AG20443 (cell line): ENCODE measurements around the gene ZNF426.
"Not testable (repeated sequence)": the region's sequence is repeated elsewhere in the genome, so short reads cannot be mapped to it uniquely, and the experiment has no call there.

Experiments
- DNase-seq: peaks from one replicate; pipeline ENCODE4 v3.0.0; 2012; ENCODE audit warnings: low spot score, mixed read lengths

The ZNF426 gene

GRCh38 chr19:9538183-9539058 lies at the start of gene ZNF426:
TSS of gene ZNF426 (minus strand) at chr19:9538645. CDS start at chr19:9536232, 2,413 bp downstream.
- DNase-seq, result peak; percentile 95

- peak; percentile 39 for DNase-seq
Observed at GRCh38 chr19:9586764-9587163, 48.3 kb upstream of the ZNF426 start.

- DNase-seq, result peak; percentile 93
Observed at GRCh38 chr19:9584073-9584833, 45.8 kb upstream of the ZNF426 start, which contains the start of gene ZNF121. TSS of gene ZNF121 (minus strand) at chr19:9584504. CDS start at chr19:9568097, 16,407 bp downstream.

- not testable (repeated sequence) for DNase-seq
Observed at GRCh38 chr19:9582081-9582725, 43.8 kb upstream of the ZNF426 start.

- DNase-seq, result no peak
Observed at GRCh38 chr19:9580728-9581127, 42.3 kb upstream of the ZNF426 start.

GRCh38 chr19:9570255-9570654 lies 31.8 kb upstream of the ZNF426 start:
- no peak for DNase-seq

GRCh38 chr19:9566729-9567128 lies 28.3 kb upstream of the ZNF426 start:
- no peak for DNase-seq

- DNase-seq, result no peak
Observed at GRCh38 chr19:9565900-9566705, 27.7 kb upstream of the ZNF426 start.

- DNase-seq, result no peak
Observed at GRCh38 chr19:9552536-9553274, 14.3 kb upstream of the ZNF426 start.

- no peak for DNase-seq
Observed at GRCh38 chr19:9547870-9548269, 9.4 kb upstream of the ZNF426 start.

- not testable (repeated sequence) for DNase-seq
Observed at GRCh38 chr19:9541281-9541680, 2.8 kb upstream of the ZNF426 start.

GRCh38 chr19:9539921-9540320 lies 1.5 kb upstream of the ZNF426 start:
- DNase-seq, result not testable (repeated sequence)

GRCh38 chr19:9539201-9539600 lies 756 bp upstream of the ZNF426 start:
- DNase-seq, result not testable (repeated sequence)

- DNase-seq, result no peak
Observed at GRCh38 chr19:9535934-9536333, 2.5 kb downstream of the ZNF426 start.

GRCh38 chr19:9531933-9532332 lies 6.5 kb downstream of the ZNF426 start:
- no peak for DNase-seq

- DNase-seq, result no peak
Observed at GRCh38 chr19:9528757-9529336, 9.6 kb downstream of the ZNF426 start.

- DNase-seq, result no peak
Observed at GRCh38 chr19:9523885-9524474, 14.5 kb downstream of the ZNF426 start.

GRCh38 chr19:9507285-9507684 lies 31.2 kb downstream of the ZNF426 start:
- DNase-seq, result no peak

- no peak for DNase-seq
Observed at GRCh38 chr19:9500796-9501195, 37.6 kb downstream of the ZNF426 start.
